Peyer's patch (tissue), 4 donors: Measurements from ENCODE around the gene ACTR3C. TPM values are rescaled to one million over a fixed set of nuclear protein-coding genes. Genes with fewer than 3 reads are reported as not detected.
A peak's percentile ranks its signal among the peaks of the same experiment; 100 is the strongest.

Experiments used
- DNase-seq, 3 donors: peaks; one replicate each; pipeline ENCODE4 v3.0.0-alpha.2; 2017 to 2019
- H3K27ac ChIP-seq, 4 donors: fragments of 200-600 bp; sonication (generic); one replicate each; pipeline ENCODE4 v1.5.1; 2016 to 2019
- H3K27me3 ChIP-seq, 2 donors: fragments of 200-600 bp; sonication (generic); one replicate each; pipeline ENCODE4 v1.5.1; 2019
- H3K36me3 ChIP-seq, 3 donors: fragments of 200-600 bp; sonication (generic); one replicate each; pipeline ENCODE4 v1.5.1; 2016 to 2019
- H3K4me1 ChIP-seq, 4 donors: fragments of 200-600 bp; sonication (generic); one replicate each; pipeline ENCODE4 v1.5.1; 2016 to 2019
- H3K4me3 ChIP-seq, 4 donors: fragments of 200-600 bp; sonication (generic); 1 replicate in 3 of 4; 2 replicates in 1 of 4; pipeline ENCODE4 v1.5.1; 2016 to 2019; ENCODE audit warnings: mild to moderate bottlenecking in 1 of 4
- H3K9me3 ChIP-seq, 4 donors: fragments of 200-600 bp; sonication (generic); one replicate each; pipeline ENCODE4 v1.5.1; 2016 to 2019; ENCODE audit warnings: mild to moderate bottlenecking in 1 of 4
- CTCF ChIP-seq, 6 experiments: fragments of 450-650 bp in 4 of 6; fragments of 200-600 bp in 2 of 6; sonication (generic) in 1 of 6; IDR thresholded peaks; one replicate each; pipeline ENCODE4 v1.5.1; 2017 to 2019; ENCODE audit warnings: antibody characterized with exemption in 6 of 6, mild to moderate bottlenecking in 3 of 6, moderate library complexity in 1 of 6
- POLR2A ChIP-seq, 2 donors: fragments of 450-650 bp; IDR thresholded peaks; one replicate each; pipeline ENCODE4 v1.5.1; 2017; ENCODE audit warnings: antibody characterized with exemption in 2 of 2, mild to moderate bottlenecking in 2 of 2, moderate library complexity in 2 of 2
- total RNA-seq, 4 donors: library from RNA; depleted of rRNA; stranded (reverse); fragments of >200 nt; gene quantifications; one replicate each; pipeline ENCODE4 v1.1.0, GENCODE V29; 2016

ACTR3C gene
- total RNA-seq, 4 donors from 2014 or later: 34.5 to 70.4 (median 56.8) TPM

GRCh38 chr7:150342121-150342408 lies 18.7 kb upstream of the ACTR3C start:
- H3K4me3 ChIP-seq: peak overlapping the region in 1 of 4 donors; percentile 58
- H3K9me3 ChIP-seq: no peaks in the 10 kb centered on the region
- peaks cover 0 to 12% (median 8%) of the 10 kb centered on the region in 4 donors for H3K4me1 ChIP-seq
- TF ChIP-seq CTCF (IDR thresholded peaks at IDR 0.05) (no peak), POLR2A (IDR thresholded peaks at IDR 0.05) (no peak)
- peak overlapping the region in 3 of 4 donors; percentile 62 to 83 (median 69) for H3K27ac ChIP-seq
- DNase-seq: no peak
- no peaks in the 10 kb centered on the region for H3K27me3 ChIP-seq
- H3K36me3 ChIP-seq: peaks cover 0 to 5% (median 0%) of the 10 kb centered on the region in 3 donors

- Histone ChIP-seq H3K36me3 (peaks cover 0 to 5% (median 0%) of the 10 kb centered on the region in 3 donors), H3K27ac (peak within 1 kb of the TSS; percentile 59 to 83 (median 66)), H3K4me1 (peaks cover 0 to 12% (median 8%) of the 10 kb centered on the region in 4 donors), H3K4me3 (peak within 1 kb of the TSS; percentile 36 to 58 (median 46)), H3K9me3 (no peaks in the 10 kb centered on the region), H3K27me3 (no peaks in the 10 kb centered on the region)
- peak in 2 of 3 donors; percentile 51 to 53 for DNase-seq
- no peak for TF ChIP-seq CTCF (IDR thresholded peaks at IDR 0.05)
- no peak for TF ChIP-seq POLR2A (IDR thresholded peaks at IDR 0.05)
These were observed 18.1 kb upstream of the ACTR3C start, which contains the start of gene RARRES2 for GRCh38 chr7:150341263-150342120. RARRES2 (minus strand) TSS chr7:150341629; CDS start chr7:150340609, 1,020 bp downstream.

GRCh38 chr7:150340875-150341262 lies 17.5 kb upstream of the ACTR3C start:
- peak overlapping the region; percentile 36 to 58 (median 46) for H3K4me3 ChIP-seq
- TF ChIP-seq POLR2A (IDR thresholded peaks at IDR 0.05) (no peak), CTCF (IDR thresholded peaks at IDR 0.05) (no peak)
- H3K36me3 ChIP-seq: peaks cover 0 to 5% (median 0%) of the 10 kb centered on the region in 3 donors
- no peaks in the 10 kb centered on the region for H3K27me3 ChIP-seq
- peak in 1 of 3 donors; percentile 40 for DNase-seq
- H3K27ac ChIP-seq: peak overlapping the region; percentile 59 to 83 (median 66)
- H3K4me1 ChIP-seq: peaks cover 0 to 16% (median 8%) of the 10 kb centered on the region in 4 donors
- no peaks in the 10 kb centered on the region for H3K9me3 ChIP-seq

GRCh38 chr7:150340024-150340749 lies 16.8 kb upstream of the ACTR3C start:
- peaks cover 0 to 5% (median 0%) of the 10 kb centered on the region in 3 donors for H3K36me3 ChIP-seq
- H3K9me3 ChIP-seq: no peaks in the 10 kb centered on the region
- peak in 1 of 3 donors; percentile 47 for DNase-seq
- peak overlapping the region; percentile 36 to 58 (median 46) for H3K4me3 ChIP-seq
- peaks cover 0 to 22% (median 8%) of the 10 kb centered on the region in 4 donors for H3K4me1 ChIP-seq
- no peak for TF ChIP-seq CTCF (IDR thresholded peaks at IDR 0.05)
- TF ChIP-seq POLR2A (IDR thresholded peaks at IDR 0.05): no peak
- H3K27me3 ChIP-seq: no peaks in the 10 kb centered on the region
- peak overlapping the region; percentile 59 to 83 (median 66) for H3K27ac ChIP-seq

- TF ChIP-seq CTCF (IDR thresholded peaks at IDR 0.05) (no peak), POLR2A (IDR thresholded peaks at IDR 0.05) (no peak)
- Histone ChIP-seq H3K4me3 (peak overlapping the region in 2 of 4 donors; percentile 49 to 58), H3K27ac (peak overlapping the region in 2 of 4 donors; percentile 64 to 69), H3K36me3 (peaks cover 0 to 5% (median 0%) of the 10 kb centered on the region in 3 donors), H3K4me1 (peaks cover 0 to 22% (median 8%) of the 10 kb centered on the region in 4 donors), H3K9me3 (no peaks in the 10 kb centered on the region), H3K27me3 (no peaks in the 10 kb centered on the region)
- no peak for DNase-seq
These were observed 16.1 kb upstream of the ACTR3C start for GRCh38 chr7:150339409-150339809.
